A549 (cell line): ENCODE data around the gene CTIF. TPM values are rescaled to one million over a fixed set of nuclear protein-coding genes. Genes with fewer than 3 reads are reported as not detected.

Source experiments
- ATAC-seq, 2 experiments: fragments of 200-7000 bp in 1 of 2; fragments of >200 bp in 1 of 2; cut with Nextera tagmentation in 1 of 2; cut with Tn5 transposase in 1 of 2; 3 replicates each; pipeline versions ENCODE4 v1.8.0 to v1.9.1; 2018 to 2020; ENCODE audit warnings: mild to moderate bottlenecking in 1 of 2, moderate library complexity in 1 of 2
- CTCF ChIA-PET: fragments of 300-600 bp; sonication (Branson Sonifier 250); formaldehyde crosslinking; extraction: SDS; loops from one replicate; lab custom pipeline; 2021; ENCODE audit warnings: antibody characterized with exemption, inconsistent platforms; lab: Yijun Ruan, JAX
- POLR2A ChIA-PET: fragments of 350-600 bp; formaldehyde crosslinking; extraction: SDS; loops from one replicate; lab custom pipeline; 2021; ENCODE audit warnings: antibody characterized with exemption, inconsistent platforms; lab: Yijun Ruan, JAX
- DNase-seq, 2 experiments: peaks; one replicate each; pipeline versions ENCODE4 v3.0.0 to v3.0.0-alpha.2; 2011 to 2016; ENCODE audit warnings: low read depth in 1 of 2, low spot score in 1 of 2
- FAIRE-seq: peaks from 2 replicates; lab custom pipeline; 2011; peaks lifted over from hg19 to GRCh38; lab: Jason Lieb, UNC
- H3K27ac ChIP-seq, 2 experiments: fragments of >200 bp; sonication (Bioruptor Twin); formaldehyde crosslinking; 3 replicates each; pipeline ENCODE4 v1.5.1; 2016 to 2017
- H3K4me1 ChIP-seq: fragments of >200 bp; sonication (Bioruptor Twin); formaldehyde crosslinking; 3 replicates; pipeline ENCODE4 v1.6.1; 2016
- H3K4me2 ChIP-seq: fragments of >200 bp; sonication (Bioruptor Twin); formaldehyde crosslinking; 3 replicates; pipeline ENCODE4 v1.6.1; 2016
- H3K4me3 ChIP-seq: fragments of >200 bp; sonication (Bioruptor Twin); formaldehyde crosslinking; 3 replicates; pipeline ENCODE4 v1.5.1; 2016
- H3K9me3 ChIP-seq: fragments of >200 bp; sonication (Bioruptor Twin); formaldehyde crosslinking; 3 replicates; pipeline ENCODE4 v1.6.1; 2016
- ATOH8 ChIP-seq: fragments of 250-450 bp; sonication (Bioruptor Pico); IDR thresholded peaks from 2 replicates; pipeline ENCODE4 v1.5.0; 2020; ENCODE audit warnings: low read depth, mild to moderate bottlenecking, moderate library complexity
- CEBPB ChIP-seq, 2 experiments: fragments of >200 bp in 1 of 2; sonication (Bioruptor Twin) in 1 of 2; formaldehyde crosslinking in 1 of 2; IDR thresholded peaks; 2 replicates each; pipeline ENCODE4 v1.6.1; 2012 to 2016
- CHD4 ChIP-seq: fragments of 200-600 bp; sonication (generic); IDR thresholded peaks from 2 replicates; pipeline ENCODE4 v1.6.1; 2016; ENCODE audit warnings: antibody characterized with exemption, mild to moderate bottlenecking, borderline replicate concordance
- EHF ChIP-seq: fragments of 250-450 bp; sonication (Bioruptor Pico); IDR thresholded peaks from 2 replicates; pipeline ENCODE4 v1.5.0; 2020; ENCODE audit warnings: mild to moderate bottlenecking
- FOSL2 ChIP-seq, 2 experiments: fragments of 450-650 bp in 1 of 2; fragments of >200 bp in 1 of 2; sonication (Bioruptor Twin) in 1 of 2; formaldehyde crosslinking; IDR thresholded peaks; 2 replicates each; pipeline versions ENCODE4 v1.5.0 to v1.6.1; 2016 to 2020; ENCODE audit warnings: mild to moderate bottlenecking in 1 of 2, moderate library complexity in 1 of 2
- FOXS1 ChIP-seq: fragments of 250-450 bp; sonication (Bioruptor Pico); IDR thresholded peaks from 2 replicates; pipeline ENCODE4 v1.5.0; 2020; ENCODE audit warnings: mild to moderate bottlenecking, moderate library complexity
- HES2 ChIP-seq: fragments of >200 bp; sonication (Bioruptor Twin); formaldehyde crosslinking; IDR thresholded peaks from 2 replicates; pipeline ENCODE4 v1.6.1; 2016
- HEYL ChIP-seq: fragments of 250-450 bp; sonication (Bioruptor Pico); IDR thresholded peaks from 2 replicates; pipeline ENCODE4 v1.8.0; 2021; ENCODE audit warnings: mild to moderate bottlenecking, moderate library complexity
- JUNB ChIP-seq: fragments of >200 bp; sonication (Bioruptor Twin); formaldehyde crosslinking; IDR thresholded peaks from 2 replicates; pipeline ENCODE4 v1.6.1; 2016
- KDM1A ChIP-seq: fragments of 200-600 bp; sonication (generic); IDR thresholded peaks from 2 replicates; pipeline ENCODE4 v1.6.1; 2016; ENCODE audit warnings: low read depth, mild to moderate bottlenecking
- KDM5A ChIP-seq: fragments of 200-600 bp; sonication (generic); IDR thresholded peaks from 2 replicates; pipeline ENCODE4 v1.6.1; 2016; ENCODE audit warnings: antibody characterized with exemption, mild to moderate bottlenecking
- MAFK ChIP-seq: fragments of 450-650 bp; IDR thresholded peaks from 2 replicates; pipeline ENCODE4 v1.6.1; 2014; ENCODE audit not compliant: partially characterized antibody
- MAX ChIP-seq: IDR thresholded peaks from 2 replicates; pipeline ENCODE4 v1.6.1; 2012
- NFE2L2 ChIP-seq: fragments of 150-350 bp; conservative IDR thresholded peaks from 2 replicates; pipeline ENCODE4 v1.6.1; 2014; ENCODE audit warnings: low read length
- PHF8 ChIP-seq: fragments of 200-600 bp; sonication (generic); IDR thresholded peaks from 2 replicates; pipeline ENCODE4 v1.6.1; 2016; ENCODE audit warnings: low read depth, mild to moderate bottlenecking, antibody characterized with exemption, moderate library complexity, borderline replicate concordance
- POLR2A ChIP-seq: IDR thresholded peaks from 2 replicates; pipeline ENCODE4 v1.6.1; 2012; ENCODE audit warnings: mild to moderate bottlenecking, low read length
- POLR2AphosphoS2 ChIP-seq: conservative IDR thresholded peaks from 2 replicates; pipeline ENCODE4 v1.6.1; 2012; ENCODE audit warnings: low read length, improper control_type of control experiment, inconsistent platforms
- REST ChIP-seq: fragments of 200-600 bp; sonication (generic); IDR thresholded peaks from 2 replicates; pipeline ENCODE4 v1.6.1; 2016; ENCODE audit warnings: antibody characterized with exemption, mild to moderate bottlenecking, moderate library complexity
- RFX5 ChIP-seq: fragments of 450-650 bp; IDR thresholded peaks from 2 replicates; pipeline ENCODE4 v1.7.1; 2014; ENCODE audit warnings: antibody characterized with exemption, mild to moderate bottlenecking, moderate library complexity
- RNF2 ChIP-seq: fragments of 200-600 bp; sonication (generic); IDR thresholded peaks from 2 replicates; pipeline ENCODE4 v1.6.1; 2016; ENCODE audit warnings: low read depth, mild to moderate bottlenecking, antibody characterized with exemption, moderate library complexity, borderline replicate concordance
- SREBF2 ChIP-seq: fragments of 450-650 bp; IDR thresholded peaks from 2 replicates; pipeline ENCODE4 v1.6.1; 2014; ENCODE audit warnings: mild to moderate bottlenecking, moderate library complexity
- ZC3H11A ChIP-seq: fragments of 450-650 bp; IDR thresholded peaks from 2 replicates; pipeline ENCODE4 v1.6.1; 2014; ENCODE audit warnings: antibody characterized with exemption, mild to moderate bottlenecking
- ZFP36 ChIP-seq: fragments of 450-650 bp; IDR thresholded peaks from 2 replicates; pipeline ENCODE4 v1.6.1; 2014; ENCODE audit warnings: borderline replicate concordance; ENCODE audit not compliant: partially characterized antibody
- ZNF302 ChIP-seq: fragments of 250-450 bp; sonication (Bioruptor Pico); IDR thresholded peaks from 2 replicates; pipeline ENCODE4 v1.9.0; 2021; ENCODE audit warnings: inconsistent platforms, mild to moderate bottlenecking, moderate library complexity
- WGBS: methylation state at CpG from one replicate; pipeline ENCODE4 v1.1.6; 2017; ENCODE audit errors: missing lambda C conversion rate; 5-methylcytosine and 5-hydroxymethylcytosine counted together
- polyA plus RNA-seq, 4 experiments: library from polyadenylated mRNA; depleted of rRNA in 3 of 4; stranded (reverse); fragments of >200 nt; fragmentation: RNase III in 1 of 4; extraction: RNeasy Plus Mini Kit Qiagen cat#74134 plus additional on column Dnase treatment in 1 of 4; gene quantifications; 2 replicates in 3 of 4; 3 replicates in 1 of 4; pipeline ENCODE4 v1.2.3, GENCODE V29; 2011 to 2017

The CTIF gene
- polyA plus RNA-seq, 2 of the 4 experiments (the other 2 are of a cell fraction): 17.0 to 24.7 TPM

- no peak for TF ChIP-seq POLR2A
- no peak for TF ChIP-seq CEBPB (IDR thresholded peaks at IDR 0.05)
- no peak for TF ChIP-seq SREBF2
- TF ChIP-seq EHF (CRISPR knock-in tag): no peak
- no peak for TF ChIP-seq ZNF302 (CRISPR knock-in tag)
- TF ChIP-seq REST: no peak
- no peak for TF ChIP-seq MAFK
- Histone ChIP-seq H3K4me3 (no peak overlapping the region), H3K4me1 (peaks cover under 1% of the 10 kb centered on the region; the same call in 1 of the 3 replicates), H3K27ac (no peak overlapping the region), H3K4me2 (no peak overlapping the region), H3K9me3 (no peaks in the 10 kb centered on the region)
- no peak for DNase-seq
- ATAC-seq: no peak
- POLR2A ChIA-PET: no interaction called here
- CTCF ChIA-PET: interaction anchor here (1.1 kb wide), 1 partner anchor 9 kb away, joined by 4 read pairs; no protein-coding TSS in a partner anchor
- no peak for FAIRE-seq
- WGBS: 89% methylated on average over 4 of the region's 11 CpGs
Measured at GRCh38 chr18:48782381-48782861, 243.6 kb downstream of the CTIF start.

GRCh38 chr18:48783616-48784520 lies 245.0 kb downstream of the CTIF start:
- ChIA-PET CTCF (no interaction called here), POLR2A (no interaction called here)
- 87% methylated on average over 18 of the region's 24 CpGs for WGBS
- H3K9me3 ChIP-seq: no peaks in the 10 kb centered on the region
- no peak for TF ChIP-seq PHF8
- TF ChIP-seq HEYL (CRISPR knock-in tag): no peak
- TF ChIP-seq CHD4: no peak
- TF ChIP-seq POLR2A: no peak
- TF ChIP-seq HES2: no peak
- TF ChIP-seq JUNB: no peak
- TF ChIP-seq NFE2L2: no peak
- TF ChIP-seq RFX5: no peak
- TF ChIP-seq POLR2AphosphoS2: no peak
- no peak for TF ChIP-seq ATOH8 (CRISPR knock-in tag)
- TF ChIP-seq RNF2: no peak
- no peak for TF ChIP-seq MAX
- TF ChIP-seq FOXS1 (CRISPR knock-in tag): no peak
- TF ChIP-seq ZFP36: no peak
- no peak for TF ChIP-seq ZC3H11A
- TF ChIP-seq KDM1A: no peak
- TF ChIP-seq FOSL2 (IDR thresholded peaks at IDR 0.05): no peak
- TF ChIP-seq FOSL2 (CRISPR knock-in tag; IDR thresholded peaks at IDR 0.05): no peak
- TF ChIP-seq KDM5A: no peak
- no peak for DNase-seq
- no peak for FAIRE-seq
- H3K27ac ChIP-seq: no peak overlapping the region
- H3K4me2 ChIP-seq: no peak overlapping the region
- no peak for ATAC-seq
- no peaks in the 10 kb centered on the region for H3K4me1 ChIP-seq
- no peak overlapping the region for H3K4me3 ChIP-seq
